Upper lobe of left lung (tissue), 4 donors: ENCODE results near the gene RIN3.

ENCODE experiments used
- CTCF ChIP-seq, 6 experiments: fragments of 450-650 bp in 4 of 6; fragments of 200-600 bp in 2 of 6; sonication (generic) in 2 of 6; IDR thresholded peaks; one replicate each; pipeline ENCODE4 v1.5.1; 2016 to 2019; ENCODE audit warnings: antibody characterized with exemption in 6 of 6
- EP300 ChIP-seq, 4 donors: sonication (generic); formaldehyde crosslinking; IDR thresholded peaks; one replicate each; pipeline ENCODE4 v1.5.1; 2017; ENCODE audit warnings: antibody characterized with exemption in 4 of 4, control low read depth in 2 of 4
- POLR2A ChIP-seq, 4 donors: fragments of 450-650 bp; IDR thresholded peaks; one replicate each; pipeline ENCODE4 v1.5.1; 2016 to 2017; ENCODE audit warnings: antibody characterized with exemption in 4 of 4, mild to moderate bottlenecking in 2 of 4

- TF ChIP-seq CTCF (IDR thresholded peaks at IDR 0.05) (no peak), EP300 (IDR thresholded peaks at IDR 0.05) (no peak), POLR2A (IDR thresholded peaks at IDR 0.05) (no peak)
Observed at GRCh38 chr14:92491782-92492181, 21.8 kb upstream of the RIN3 start.
